NCI-H1092 (cell line): Measurements from ENCODE around the gene OSGEP.
"Not testable (repeated sequence)": the region's sequence is repeated elsewhere in the genome, so short reads cannot be mapped to it uniquely, and the experiment has no call there.

ENCODE experiments used
- DNase-seq: peaks from one replicate; lab custom pipeline; 2025; lab: John Stamatoyannopoulos, UW

OSGEP gene

DNA sequence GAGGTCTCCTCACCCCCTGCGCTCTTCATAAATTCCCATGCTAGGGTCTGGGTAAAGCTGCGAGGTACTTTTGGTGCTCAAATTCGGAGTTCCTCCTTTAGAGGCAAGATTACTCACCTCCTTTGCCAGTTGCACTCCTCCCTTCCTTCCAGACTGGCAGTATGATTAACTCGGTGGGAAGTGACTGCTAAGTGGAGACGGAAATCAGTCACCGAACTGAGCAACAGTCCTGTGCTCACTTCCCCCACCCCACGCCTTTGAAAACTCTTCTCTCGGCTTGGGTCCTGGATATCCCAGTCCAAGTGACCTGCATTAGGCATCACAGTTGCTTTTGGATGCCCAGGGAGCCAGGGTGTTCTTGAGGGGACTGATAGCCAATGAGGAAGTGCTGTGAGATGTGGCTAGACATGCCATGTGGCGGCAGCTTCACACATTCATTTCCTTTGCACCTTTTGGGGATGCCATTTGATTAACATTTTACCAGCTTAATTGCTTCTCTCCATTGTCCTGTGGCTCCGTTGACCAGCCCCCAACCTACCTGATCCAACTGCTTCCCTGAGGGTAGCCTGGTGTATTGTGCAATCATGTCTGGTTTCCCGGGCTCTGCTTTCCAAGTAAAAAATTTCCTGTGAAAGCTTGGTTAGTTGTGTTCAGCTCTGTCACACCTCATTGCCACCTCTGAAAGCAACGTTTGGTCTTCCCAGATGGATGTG, 15.4 kb upstream of the OSGEP start:
- no peak for DNase-seq

DNA sequence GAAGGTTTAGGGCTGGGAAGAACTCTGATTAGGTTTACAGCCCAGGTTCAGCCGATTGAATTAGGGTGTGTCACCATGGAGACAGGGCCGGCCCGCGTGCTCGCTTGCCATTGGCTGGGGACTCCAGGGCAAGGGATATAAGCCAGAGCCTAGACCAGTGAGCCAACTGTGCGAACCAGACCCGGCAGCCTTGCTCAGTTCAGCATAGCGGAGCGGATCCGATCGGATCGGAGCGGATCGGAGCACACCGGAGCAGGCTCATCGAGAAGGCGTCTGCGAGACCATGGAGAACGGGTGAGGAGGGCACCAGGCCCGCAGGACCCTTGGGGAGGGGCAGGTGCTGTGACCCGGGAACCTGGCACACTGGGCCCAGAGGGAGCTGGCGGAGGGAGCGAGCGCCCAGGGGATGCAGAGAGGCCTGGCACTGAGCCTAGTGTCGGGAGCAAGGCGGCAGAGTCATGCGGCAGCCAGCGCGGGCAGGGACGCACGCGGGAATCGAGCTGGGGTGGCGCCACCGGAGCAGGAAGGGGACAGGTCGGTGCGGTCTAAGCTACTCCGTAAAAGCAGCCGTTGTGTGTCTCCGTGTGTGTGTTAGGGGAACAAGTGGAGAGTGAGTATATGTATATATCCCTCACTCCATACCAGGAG, 14.8 kb upstream of the OSGEP start, which contains the start of gene PNP:
TSS of gene PNP (plus strand) at position 165 of the 648 bp plus-strand sequence. CDS start at position 284, 119 bp downstream.
- DNase-seq: peak; percentile 97

DNA sequence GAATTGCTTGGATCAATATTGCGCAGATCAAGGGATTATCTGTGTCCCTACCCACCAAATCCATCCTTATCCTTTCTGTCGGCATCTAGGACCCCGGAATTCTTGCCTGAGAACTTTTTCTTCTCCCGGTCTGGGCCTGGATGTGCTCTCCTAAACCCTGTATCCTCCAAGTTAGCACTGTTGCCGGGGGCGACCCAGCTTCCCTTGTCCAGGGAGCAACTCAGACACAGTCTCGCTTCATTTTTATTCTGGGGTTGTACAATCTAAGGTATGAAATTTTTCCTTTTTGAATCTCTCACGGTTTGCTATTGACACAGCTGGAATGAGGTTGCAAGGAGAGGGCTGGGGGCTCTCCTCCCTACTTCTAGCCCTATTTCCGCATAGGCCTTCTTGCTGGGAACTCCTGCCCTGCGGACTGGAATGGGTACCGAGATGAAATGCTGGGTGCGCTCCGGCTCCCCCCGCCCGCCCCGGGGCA, 14.2 kb upstream of the OSGEP start:
- DNase-seq: no peak

DNA sequence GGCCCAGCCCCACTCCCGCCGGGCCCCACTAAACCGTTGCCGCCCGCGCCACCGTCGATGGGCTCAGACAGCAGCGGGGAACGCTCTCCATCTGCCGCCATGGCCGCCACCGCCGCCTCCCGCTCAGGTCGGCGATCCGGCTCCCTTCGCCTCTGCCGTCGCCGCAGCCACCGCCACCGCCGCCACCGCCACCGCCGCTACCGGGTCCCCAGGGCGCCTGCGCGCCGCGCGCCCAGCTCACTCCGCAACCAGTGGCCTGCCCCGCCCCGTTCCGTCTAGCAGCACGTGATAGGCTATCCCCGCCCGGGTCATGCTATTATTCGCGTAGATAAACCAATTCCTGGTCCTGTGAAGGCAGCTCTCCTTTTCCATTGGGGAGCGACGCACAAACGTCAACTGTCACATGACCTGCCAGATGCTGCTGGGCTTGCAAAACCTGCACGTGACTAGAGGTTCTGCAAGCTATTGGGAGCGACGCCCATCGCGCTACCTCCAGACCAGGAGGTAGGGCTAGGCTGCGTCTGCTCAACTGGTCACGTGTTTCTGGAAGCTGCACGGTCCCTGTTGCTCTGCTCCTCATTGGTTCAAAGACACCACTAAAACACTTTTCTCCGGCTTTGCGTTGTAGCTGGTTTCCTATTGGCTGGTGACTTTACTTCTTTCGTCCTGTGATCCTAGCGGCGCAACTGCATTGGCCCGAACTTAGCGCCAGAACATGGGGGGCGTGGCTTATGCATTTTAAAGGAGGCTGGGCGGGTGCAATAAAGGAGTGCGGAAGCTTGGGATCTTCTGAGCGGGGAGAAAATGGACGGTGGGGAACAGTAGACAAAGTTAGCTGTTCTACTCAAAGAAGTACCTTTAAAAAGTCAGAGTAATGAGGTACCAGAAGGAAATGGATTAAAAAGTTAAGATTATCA, 6.9 kb upstream of the OSGEP start, which contains the start of gene PIP4P1:
TSS of gene PIP4P1 (minus strand) at position 210 of the 917 bp plus-strand sequence. CDS start at position 101, 109 bp downstream.
- peak; percentile 100 for DNase-seq

DNA sequence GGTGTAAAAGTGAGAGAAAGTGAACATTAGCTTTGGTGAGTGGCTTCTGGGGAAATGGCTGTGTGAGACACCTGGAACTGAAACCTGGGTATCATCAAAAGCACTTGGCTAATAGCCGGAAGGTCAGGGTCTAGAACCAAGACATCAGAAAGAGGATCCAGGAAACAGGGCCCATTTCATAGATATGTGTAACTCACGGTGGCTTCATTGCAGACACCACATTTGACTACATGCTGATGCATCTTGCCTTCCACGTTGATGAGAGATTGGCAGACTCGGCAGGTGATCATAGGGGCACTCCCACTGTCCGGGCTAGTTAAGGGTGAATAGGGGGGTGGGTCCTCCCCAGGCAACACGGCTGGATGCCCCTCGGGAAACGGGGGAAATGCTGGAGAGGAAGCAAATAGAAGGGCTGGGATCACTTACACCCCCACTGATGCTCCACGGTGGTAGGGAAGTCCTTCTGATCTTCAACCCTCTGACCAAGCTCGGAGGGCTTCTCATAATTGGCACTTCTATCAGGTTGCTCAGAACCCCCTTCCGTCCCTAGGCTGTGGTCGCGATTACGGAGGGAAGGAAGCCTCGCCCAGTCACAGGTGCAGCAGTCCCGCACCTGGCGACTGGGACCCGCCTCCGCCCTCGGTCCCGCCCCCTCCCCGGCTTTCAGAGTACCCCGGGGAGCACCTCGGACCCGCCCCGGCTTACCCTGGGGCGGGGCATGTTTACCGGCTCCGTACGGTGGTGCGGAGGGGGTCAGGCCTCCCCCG, 6.0 kb upstream of the OSGEP start:
- no peak for DNase-seq

DNA sequence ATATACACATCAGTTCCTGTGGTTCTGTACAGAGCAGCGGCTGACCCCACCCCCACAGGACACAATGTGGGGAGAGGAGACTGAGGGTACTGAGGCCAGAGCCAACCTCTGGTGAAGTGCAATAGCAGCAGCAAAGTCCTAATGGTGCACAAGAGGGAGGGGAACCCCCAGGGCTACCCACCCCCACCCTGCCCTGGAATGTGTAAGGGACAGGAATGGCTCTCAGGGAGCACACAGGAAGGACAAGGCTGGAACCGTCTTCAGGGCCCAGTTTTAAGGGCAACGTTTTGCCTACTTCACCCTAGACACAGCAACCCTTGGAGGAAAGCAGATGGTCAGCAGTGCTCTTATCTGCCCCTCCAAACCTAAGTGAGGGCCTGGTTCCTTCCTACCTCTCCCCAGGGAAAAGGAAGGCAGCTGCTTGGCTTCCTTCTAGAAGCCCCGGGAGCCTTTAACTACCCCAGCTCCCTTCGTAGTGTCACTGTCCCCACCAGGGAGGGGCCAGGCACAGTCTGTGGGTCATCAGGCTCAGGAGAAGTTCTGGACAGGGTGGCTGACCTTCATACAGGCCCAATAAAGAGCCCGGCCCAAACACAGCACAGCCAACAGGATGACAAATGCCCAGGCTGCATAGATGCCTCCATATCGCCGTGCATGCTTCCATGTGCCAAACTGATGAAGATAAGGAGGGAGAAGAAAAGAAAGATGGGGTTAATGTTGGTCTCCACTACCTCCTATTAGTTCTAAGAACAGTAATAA, 3.6 kb upstream of the OSGEP start:
- DNase-seq: no peak

DNA sequence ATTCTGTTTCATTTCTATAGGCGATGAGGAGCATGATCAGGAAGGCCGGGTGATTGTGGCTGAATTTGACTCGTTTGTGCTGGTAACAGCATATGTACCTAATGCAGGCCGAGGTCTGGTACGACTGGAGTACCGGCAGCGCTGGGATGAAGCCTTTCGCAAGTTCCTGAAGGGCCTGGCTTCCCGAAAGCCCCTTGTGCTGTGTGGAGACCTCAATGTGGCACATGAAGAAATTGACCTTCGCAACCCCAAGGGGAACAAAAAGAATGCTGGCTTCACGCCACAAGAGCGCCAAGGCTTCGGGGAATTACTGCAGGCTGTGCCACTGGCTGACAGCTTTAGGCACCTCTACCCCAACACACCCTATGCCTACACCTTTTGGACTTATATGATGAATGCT, 2.4 kb upstream of the OSGEP start:
- DNase-seq: no peak

DNA sequence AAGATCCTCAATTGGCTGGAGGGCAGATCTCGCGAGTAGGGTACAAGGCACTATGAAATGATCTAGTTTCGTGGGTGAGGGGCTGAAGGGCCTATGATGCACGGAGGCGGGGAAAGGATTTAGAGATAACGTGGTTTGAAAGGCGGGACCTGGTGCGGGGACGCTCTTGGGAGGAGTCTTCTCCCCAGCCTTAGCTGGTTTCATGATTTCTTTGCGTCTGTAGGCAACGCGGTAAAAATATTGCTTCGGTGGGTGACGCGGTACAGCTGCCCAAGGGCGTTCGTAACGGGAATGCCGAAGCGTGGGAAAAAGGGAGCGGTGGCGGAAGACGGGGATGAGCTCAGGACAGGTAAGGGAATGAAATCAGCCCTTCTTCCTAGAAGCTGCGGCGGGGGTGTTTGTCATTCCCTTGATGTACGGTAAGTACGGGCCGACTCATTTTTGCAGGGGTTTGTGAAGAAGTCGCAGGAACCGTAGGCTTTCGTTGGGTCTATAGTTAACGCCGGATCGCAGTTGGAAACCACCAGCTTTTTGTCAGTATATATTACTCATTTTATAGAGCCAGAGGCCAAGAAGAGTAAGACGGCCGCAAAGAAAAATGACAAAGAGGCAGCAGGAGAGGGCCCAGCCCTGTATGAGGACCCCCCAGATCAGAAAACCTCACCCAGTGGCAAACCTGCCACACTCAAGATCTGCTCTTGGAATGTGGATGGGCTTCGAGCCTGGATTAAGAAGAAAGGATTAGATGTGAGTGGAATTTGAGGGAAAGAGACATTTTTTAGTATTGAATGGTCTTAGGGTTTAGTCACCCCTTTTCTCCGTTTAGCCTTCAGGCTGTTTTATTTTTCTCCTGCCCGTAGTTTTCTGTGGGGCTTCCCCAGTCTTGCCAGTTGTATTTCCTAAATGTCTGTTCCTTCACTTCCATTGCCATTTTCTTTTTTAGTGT, 1.0 kb upstream of the OSGEP start:
- peak; percentile 87 for DNase-seq

DNA sequence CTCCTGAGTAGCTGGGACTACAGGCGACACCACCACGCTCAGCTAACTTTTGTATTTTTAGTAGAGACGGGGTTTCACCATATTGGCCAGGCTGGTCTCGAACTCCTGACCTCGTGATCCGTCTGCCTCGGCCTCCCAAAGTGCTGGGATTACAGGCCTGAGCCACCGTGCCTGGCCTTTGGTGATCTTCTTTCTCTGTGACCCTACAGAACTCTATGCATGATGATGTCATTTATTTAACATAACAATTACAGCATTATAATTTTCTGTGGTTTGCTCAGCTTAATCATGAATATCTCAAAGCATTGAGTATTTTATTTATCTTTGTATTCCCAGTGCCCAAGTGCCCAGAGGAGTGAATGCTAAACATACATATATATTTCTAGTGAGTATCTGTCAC, 1.8 kb downstream of the OSGEP start:
- DNase-seq: not testable (repeated sequence)

DNA sequence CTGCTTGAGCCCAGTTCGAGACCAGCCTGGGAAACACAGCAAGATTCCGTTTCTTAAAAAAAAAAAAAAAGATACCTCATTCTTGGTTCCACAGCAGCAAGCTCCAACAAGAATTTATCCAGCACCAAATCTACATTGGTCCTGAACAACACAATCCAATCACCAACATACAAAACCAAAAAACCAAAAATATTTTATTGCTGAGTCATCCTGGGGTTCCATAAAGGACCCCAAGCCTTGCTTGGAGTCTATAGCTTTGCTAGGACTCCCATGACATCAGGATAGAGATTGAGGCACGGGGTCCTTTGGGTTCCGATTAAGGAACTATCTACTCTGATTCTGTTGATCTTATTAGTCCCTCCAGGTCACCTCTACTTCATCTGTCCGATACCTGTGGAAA, 7.7 kb downstream of the OSGEP start:
- no peak for DNase-seq

DNA sequence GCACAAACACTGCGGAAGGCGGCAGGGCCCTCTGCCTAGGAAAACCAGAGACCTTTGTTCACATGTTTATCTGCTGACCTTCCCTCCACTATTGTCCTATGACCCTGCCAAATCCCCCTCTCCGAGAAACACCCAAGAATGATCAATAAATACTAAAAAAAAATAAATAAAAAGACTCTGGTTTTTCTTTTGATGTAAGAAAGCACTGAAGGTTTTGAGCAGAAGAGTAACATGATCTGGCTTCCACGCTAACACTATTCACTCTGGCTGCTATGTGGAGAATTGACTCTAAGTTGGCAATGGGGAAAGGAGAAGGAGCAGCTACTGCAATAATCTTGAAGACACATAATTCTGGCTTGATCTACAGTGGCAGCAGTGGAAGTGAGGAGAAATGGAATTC, 11.0 kb downstream of the OSGEP start:
- not testable (repeated sequence) for DNase-seq

DNA sequence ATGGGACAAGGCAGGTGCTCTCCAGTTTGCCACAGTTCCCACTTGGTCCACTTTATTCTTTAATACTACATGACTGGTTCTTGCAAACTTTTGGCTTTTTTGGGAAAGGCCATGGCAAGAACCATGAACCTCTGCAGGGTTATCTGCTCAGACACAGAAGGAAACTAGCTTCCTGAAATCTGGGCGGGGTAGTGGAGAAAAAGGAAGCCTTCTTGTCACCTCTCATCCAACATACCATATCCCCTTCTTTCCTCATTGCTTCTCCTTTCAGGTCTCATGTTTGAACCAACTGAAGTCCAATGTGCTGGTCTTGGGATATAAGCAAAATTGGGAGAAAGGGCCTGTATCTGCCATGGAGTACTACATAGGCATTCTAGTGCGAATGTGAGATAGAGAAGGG, 13.2 kb downstream of the OSGEP start:
- DNase-seq: no peak

DNA sequence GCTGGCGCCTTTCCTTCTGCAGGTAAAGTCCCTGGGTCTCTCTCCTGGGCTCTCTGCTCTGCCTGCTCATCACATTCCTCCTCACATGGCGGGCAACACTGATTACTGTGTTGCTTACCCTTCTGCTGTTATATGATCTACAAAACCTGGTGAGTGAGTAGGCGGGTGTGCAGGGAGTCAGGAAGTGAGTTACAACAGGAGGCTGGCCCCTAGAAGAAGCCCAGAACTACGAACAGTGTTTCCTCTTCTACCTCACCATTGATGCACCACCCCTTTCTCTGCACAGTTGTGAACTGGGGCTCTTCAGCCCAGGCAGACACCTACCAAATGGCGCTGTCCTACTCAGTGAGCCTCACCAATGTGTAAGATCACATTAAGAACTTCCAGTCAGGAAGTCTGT, 13.7 kb downstream of the OSGEP start:
- no peak for DNase-seq

DNA sequence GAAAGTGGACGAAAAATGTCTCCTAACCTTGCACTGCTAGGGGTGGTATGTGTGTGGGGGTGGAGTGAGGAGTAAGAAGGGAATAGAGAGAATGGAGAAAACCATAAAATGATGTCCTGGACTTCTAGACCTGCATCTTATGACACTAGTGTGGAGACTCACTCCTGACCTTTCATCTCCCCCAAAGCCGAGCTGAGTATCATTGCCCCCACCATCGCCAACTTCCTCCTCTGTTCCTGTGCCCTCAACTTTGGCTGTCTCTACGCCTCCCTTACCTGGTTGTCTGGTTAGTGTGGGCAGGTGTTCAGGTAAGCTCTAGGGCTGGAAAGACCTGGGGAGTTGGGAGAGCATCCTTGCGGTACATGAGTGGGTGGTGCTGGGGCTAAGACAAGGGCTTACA, 14.1 kb downstream of the OSGEP start:
- no peak for DNase-seq

DNA sequence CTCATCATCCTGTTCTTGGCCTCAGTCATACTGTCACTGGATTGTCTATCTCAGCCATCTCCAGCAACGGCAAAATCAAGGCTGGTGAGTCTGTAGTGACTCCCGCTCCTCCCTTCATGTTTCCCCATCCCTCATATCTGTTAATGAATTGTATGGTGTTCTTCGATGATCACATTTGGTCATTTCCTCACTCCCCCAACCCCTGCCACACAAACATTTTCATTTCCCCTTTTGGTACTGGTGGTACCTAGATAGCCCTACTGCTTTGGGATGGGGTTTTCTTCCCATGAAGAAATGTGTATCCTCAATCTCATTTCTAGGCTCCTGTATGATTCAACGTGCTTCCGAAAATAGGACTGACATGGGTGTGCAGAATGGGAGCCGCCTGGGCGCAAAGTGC, 15.9 kb downstream of the OSGEP start:
- DNase-seq: no peak

DNA sequence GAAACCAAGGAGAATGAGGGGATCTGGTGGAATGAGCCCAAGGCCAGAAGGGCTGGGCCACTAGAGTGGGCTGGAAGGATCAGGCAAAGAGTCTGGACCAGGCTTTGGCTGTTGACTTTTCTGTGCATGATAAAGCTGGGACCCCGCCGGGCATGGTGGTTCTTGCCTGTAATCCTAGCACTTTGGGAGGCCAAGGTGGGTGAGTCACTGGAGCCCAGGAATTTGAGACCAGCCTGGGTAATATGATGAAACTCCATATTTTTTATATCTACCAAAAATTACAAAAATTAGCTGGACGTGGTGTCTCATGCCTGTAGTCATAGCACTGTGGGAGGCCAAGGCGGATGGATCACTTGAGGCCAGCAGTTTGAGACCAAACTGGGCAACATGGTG, 18.3 kb downstream of the OSGEP start:
- no peak for DNase-seq

DNA sequence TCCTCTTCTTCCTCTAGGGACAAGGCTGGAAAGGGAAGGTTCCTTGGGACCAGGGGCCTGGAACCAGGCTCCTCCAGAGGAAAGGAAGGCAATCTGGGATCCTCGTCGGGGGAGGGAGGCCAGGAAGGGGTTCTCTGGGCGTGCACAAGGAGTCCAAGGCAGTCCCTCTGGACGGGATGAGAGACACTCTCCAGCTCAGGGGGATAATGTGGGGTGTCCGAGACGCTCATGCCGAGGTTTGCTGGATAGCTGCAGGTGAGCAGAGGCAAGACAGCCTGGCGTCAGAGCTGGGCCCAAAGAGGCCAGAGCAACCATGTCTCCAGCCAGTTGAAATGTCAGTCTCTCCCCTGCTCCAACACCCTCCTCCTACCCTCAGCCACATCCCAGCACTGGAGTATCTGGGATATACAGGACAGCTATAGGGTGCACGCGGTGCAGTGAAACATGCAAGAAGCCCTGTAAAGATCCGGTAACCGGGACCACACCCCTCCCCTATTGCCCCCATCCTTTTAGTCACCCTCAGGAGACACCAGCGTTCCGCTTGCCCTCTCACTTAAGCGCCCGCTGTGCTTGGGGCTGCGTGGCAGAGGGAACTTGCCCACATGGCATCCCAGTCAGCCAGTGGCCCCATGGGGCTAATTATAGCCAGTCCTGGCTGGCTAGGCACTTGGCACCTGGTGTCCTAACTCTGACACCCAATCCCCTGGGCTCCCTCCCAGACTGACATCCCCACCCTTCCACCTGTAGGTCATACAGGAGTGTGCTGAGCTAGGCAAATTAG, 18.8 kb downstream of the OSGEP start, which contains the start of gene KLHL33:
TSS of gene KLHL33 (minus strand) at position 585 of the 781 bp plus-strand sequence. CDS start at position 230, 355 bp downstream.
- no peak for DNase-seq

DNA sequence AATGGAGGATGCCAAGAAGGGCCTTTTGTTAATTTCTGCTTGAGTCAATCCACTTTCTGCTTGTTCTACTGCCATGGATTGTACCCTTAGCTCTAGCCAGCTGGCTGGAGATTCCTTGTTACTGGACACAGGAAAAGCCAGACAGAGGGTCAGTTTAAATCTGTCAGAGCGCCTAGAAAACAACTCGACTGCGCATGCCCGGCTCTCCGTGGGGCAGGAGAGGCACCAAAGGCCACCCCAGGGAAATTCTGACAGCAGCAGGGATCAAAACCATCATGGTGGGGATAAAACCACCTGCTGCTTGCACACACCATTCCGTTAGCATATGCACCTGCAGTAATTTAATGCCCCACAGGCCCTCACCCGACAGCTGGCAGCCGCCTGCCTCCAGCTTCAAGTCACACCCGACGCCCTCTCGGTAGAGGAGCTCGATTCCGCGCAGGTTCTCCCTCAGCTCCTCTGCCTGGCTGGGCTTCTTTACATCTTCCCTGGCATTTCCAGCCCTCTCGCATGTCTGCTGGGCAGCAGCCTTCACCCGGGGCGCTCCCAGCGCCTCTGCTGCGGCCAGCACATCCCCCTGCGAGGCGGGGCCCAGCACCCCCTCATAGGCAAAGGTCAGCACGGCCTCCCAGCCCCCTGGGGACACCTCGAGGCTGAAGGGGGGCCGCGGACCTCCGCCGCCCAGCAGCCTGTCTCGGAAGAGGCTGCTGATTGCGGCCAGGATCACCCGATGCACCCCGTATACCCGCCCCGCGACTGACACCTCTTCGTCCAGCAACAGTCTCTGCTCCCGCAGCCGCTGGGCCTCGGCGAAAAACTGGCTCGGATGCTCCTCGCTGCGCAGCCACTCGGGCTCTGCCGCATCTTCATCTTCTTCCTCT, 19.7 kb downstream of the OSGEP start:
- no peak for DNase-seq
